ENCODE data around the gene GOSR1.

DNA sequence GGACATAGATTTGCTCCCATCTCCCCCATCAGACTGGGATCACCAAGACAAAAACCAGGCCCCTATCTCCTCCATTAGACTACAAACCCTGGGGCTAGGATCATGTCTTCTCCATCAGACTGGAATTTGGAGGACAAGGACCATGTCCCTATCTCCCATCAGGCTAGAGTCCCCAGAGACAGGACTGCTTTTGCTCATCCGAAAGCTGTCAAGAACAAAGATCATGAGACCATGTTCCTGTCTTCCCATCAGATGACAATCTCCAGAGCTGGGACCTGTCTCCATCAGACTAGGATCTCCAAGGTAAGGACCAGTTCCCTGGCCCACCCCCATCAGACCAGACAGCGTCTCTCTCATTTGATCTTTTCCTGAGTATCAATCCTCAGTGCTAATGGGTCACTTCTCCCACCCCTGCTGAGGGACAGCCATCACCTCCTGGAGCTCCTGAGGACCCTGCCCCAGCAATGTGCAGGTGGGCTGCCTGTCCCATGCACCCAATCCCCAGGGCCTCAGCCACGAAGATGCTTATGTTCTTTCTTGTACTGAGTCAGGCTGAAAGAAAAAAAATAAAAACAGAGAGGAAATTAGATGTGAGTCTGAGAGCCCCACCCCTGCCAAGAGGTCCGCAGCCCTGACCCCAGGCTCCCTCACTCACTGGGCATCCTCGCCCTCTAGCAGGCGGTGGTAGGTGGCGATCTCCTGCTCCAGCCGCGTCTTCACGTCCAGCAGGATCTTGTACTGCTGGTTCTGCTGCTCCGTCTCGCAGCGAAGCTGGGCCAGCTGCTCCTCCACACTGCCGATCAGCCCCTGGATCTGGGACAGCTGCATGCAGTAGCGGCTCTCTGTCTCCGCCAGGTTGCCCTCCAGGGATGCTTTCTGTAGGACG is 90.3 kb downstream of the GOSR1 start:
- TF ChIP-seq POLR2A (IDR thresholded peaks at IDR 0.05) = no peak
- TF ChIP-seq, protein P1, sequence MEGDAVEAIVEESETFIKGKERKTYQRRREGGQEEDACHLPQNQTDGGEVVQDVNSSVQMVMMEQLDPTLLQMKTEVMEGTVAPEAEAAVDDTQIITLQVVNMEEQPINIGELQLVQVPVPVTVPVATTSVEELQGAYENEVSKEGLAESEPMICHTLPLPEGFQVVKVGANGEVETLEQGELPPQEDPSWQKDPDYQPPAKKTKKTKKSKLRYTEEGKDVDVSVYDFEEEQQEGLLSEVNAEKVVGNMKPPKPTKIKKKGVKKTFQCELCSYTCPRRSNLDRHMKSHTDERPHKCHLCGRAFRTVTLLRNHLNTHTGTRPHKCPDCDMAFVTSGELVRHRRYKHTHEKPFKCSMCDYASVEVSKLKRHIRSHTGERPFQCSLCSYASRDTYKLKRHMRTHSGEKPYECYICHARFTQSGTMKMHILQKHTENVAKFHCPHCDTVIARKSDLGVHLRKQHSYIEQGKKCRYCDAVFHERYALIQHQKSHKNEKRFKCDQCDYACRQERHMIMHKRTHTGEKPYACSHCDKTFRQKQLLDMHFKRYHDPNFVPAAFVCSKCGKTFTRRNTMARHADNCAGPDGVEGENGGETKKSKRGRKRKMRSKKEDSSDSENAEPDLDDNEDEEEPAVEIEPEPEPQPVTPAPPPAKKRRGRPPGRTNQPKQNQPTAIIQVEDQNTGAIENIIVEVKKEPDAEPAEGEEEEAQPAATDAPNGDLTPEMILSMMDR (IDR thresholded peaks at IDR 0.05) = no peak
- TF ChIP-seq POLR2AphosphoS5 (IDR thresholded peaks at IDR 0.05) = no peak

All from prostate gland (tissue), 2 donors.